HG02981 (cell line): Measurements from ENCODE around the gene N4BP2.

ENCODE experiments used
- ATAC-seq: cut with Tn5 transposase; IDR thresholded peaks from one replicate; pipeline ENCODE4 v1.9.1; 2021; ENCODE audit warnings: mild to moderate bottlenecking, moderate library complexity; ENCODE audit not compliant: unreplicated experiment

Gene N4BP2

GRCh38 chr4:40149960-40150385 lies 93.3 kb downstream of the N4BP2 start:
- ATAC-seq, result peak; percentile 69

GRCh38 chr4:40150932-40151331 lies 94.3 kb downstream of the N4BP2 start:
- no peak for ATAC-seq

- ATAC-seq, result no peak
Measured at GRCh38 chr4:40152637-40153036, 96.0 kb downstream of the N4BP2 start.

- ATAC-seq, result no peak
Measured at GRCh38 chr4:40157436-40157835, 100.8 kb downstream of the N4BP2 start.

GRCh38 chr4:40160258-40160657 lies 103.6 kb downstream of the N4BP2 start:
- ATAC-seq, result no peak

GRCh38 chr4:40164459-40164858 lies 107.8 kb downstream of the N4BP2 start:
- no peak for ATAC-seq

- ATAC-seq, result no peak
Measured at GRCh38 chr4:40165916-40166315, 109.3 kb downstream of the N4BP2 start.

- ATAC-seq, result no peak
Measured at GRCh38 chr4:40168070-40168469, 111.4 kb downstream of the N4BP2 start.

- peak; percentile 79 for ATAC-seq
Measured at GRCh38 chr4:40170588-40170987, 113.9 kb downstream of the N4BP2 start.

- peak; percentile 68 for ATAC-seq
Measured at GRCh38 chr4:40173470-40173875, 116.8 kb downstream of the N4BP2 start.

- ATAC-seq, result no peak
Measured at GRCh38 chr4:40176602-40177001, 120.0 kb downstream of the N4BP2 start.

- ATAC-seq, result no peak
Measured at GRCh38 chr4:40177591-40177990, 120.9 kb downstream of the N4BP2 start.

- ATAC-seq, result no peak
Measured at GRCh38 chr4:40178672-40179071, 122.0 kb downstream of the N4BP2 start.

- no peak for ATAC-seq
Measured at GRCh38 chr4:40179360-40179759, 122.7 kb downstream of the N4BP2 start.

- no peak for ATAC-seq
Measured at GRCh38 chr4:40180356-40180755, 123.7 kb downstream of the N4BP2 start.

- no peak for ATAC-seq
Measured at GRCh38 chr4:40182001-40182400, 125.4 kb downstream of the N4BP2 start.

- no peak for ATAC-seq
Measured at GRCh38 chr4:40182954-40183353, 126.3 kb downstream of the N4BP2 start.

- no peak for ATAC-seq
Measured at GRCh38 chr4:40183615-40184411, 127.2 kb downstream of the N4BP2 start.

GRCh38 chr4:40185830-40186664 lies 129.4 kb downstream of the N4BP2 start:
- ATAC-seq, result peak; percentile 50

- no peak for ATAC-seq
Measured at GRCh38 chr4:40186665-40187014, 130.0 kb downstream of the N4BP2 start.

GRCh38 chr4:40187386-40187906 lies 130.8 kb downstream of the N4BP2 start:
- no peak for ATAC-seq

- no peak for ATAC-seq
Measured at GRCh38 chr4:40190019-40190418, 133.4 kb downstream of the N4BP2 start.
